Progenitor cell of endocrine pancreas (in vitro differentiated cells): ENCODE data around the gene HILPDA. TPM values are rescaled to one million over a fixed set of nuclear protein-coding genes. Genes with fewer than 3 reads are reported as not detected.

Experiments
- DNase-seq: peaks from one replicate; pipeline ENCODE4 v3.0.0; 2021; ENCODE audit warnings: low spot score; ENCODE audit not compliant: unreplicated experiment
- H3K27ac Mint-ChIP-seq: 2 replicates; pipeline ENCODE4 v1.8.0; 2021; ENCODE audit warnings: mild to moderate bottlenecking, moderate library complexity, mixed read lengths
- H3K27me3 Mint-ChIP-seq: 2 replicates; pipeline ENCODE4 v1.8.0; 2021; ENCODE audit warnings: mixed read lengths
- H3K36me3 Mint-ChIP-seq: 2 replicates; pipeline ENCODE4 v1.8.0; 2022; ENCODE audit warnings: mixed read lengths; ENCODE audit not compliant: insufficient read depth
- H3K4me1 Mint-ChIP-seq: 2 replicates; pipeline ENCODE4 v1.8.0; 2021; ENCODE audit warnings: low read depth, mixed read lengths
- H3K4me3 Mint-ChIP-seq: 2 replicates; pipeline ENCODE4 v1.8.0; 2021; ENCODE audit warnings: low read depth, mild to moderate bottlenecking, moderate library complexity, mixed read lengths
- H3K9me3 Mint-ChIP-seq: 2 replicates; pipeline ENCODE4 v1.8.0; 2021; ENCODE audit warnings: low read depth, mixed read lengths
- CTCF ChIP-seq: fragments of 200-600 bp; sonication (generic); IDR thresholded peaks from one replicate; pipeline ENCODE4 v1.5.0; 2021; ENCODE audit warnings: antibody characterized with exemption, mild to moderate bottlenecking; ENCODE audit not compliant: unreplicated experiment
- total RNA-seq: library from RNA; stranded (reverse); gene quantifications from 2 replicates; pipeline ENCODE4 v1.2.1, GENCODE V29; 2021

Gene HILPDA
- total RNA-seq, 1 donor from 2014 or later: 36.8 TPM

GRCh38 chr7:128408709-128409595 is 46.7 kb upstream of the HILPDA start:
- TF ChIP-seq CTCF: no peak
- Mint-ChIP-seq H3K9me3 (peaks cover 2% of the 10 kb centered on the region), H3K4me1 (peaks cover 13% of the 10 kb centered on the region), H3K36me3 (no peaks in the 10 kb centered on the region), H3K4me3 (peak overlapping the region; percentile 71), H3K27ac (peak overlapping the region; percentile 14), H3K27me3 (peaks cover 59% of the 10 kb centered on the region)
- DNase-seq: no peak

- Mint-ChIP-seq H3K27me3 (peaks cover 55% of the 10 kb centered on the region), H3K36me3 (no peaks in the 10 kb centered on the region)
These were observed 45.9 kb upstream of the HILPDA start, which contains the start of gene IMPDH1 for GRCh38 chr7:128409596-128410450. Gene IMPDH1, minus strand, starts transcription at chr7:128409982. Its CDS starts 81 bp downstream, at chr7:128409901.

GRCh38 chr7:128410451-128410753 is 45.3 kb upstream of the HILPDA start:
- H3K4me1 Mint-ChIP-seq: peaks cover 7% of the 10 kb centered on the region
- H3K4me3 Mint-ChIP-seq: peak overlapping the region; percentile 80
- no peaks in the 10 kb centered on the region for H3K36me3 Mint-ChIP-seq
- peaks cover 55% of the 10 kb centered on the region for H3K27me3 Mint-ChIP-seq
- no peak for TF ChIP-seq CTCF
- H3K27ac Mint-ChIP-seq: peak overlapping the region; percentile 86
- H3K9me3 Mint-ChIP-seq: peaks cover 2% of the 10 kb centered on the region
- no peak for DNase-seq

More at GRCh38 chr7:128409596-128410450, 45.9 kb upstream of the HILPDA start, which contains the start of gene IMPDH1:
- H3K4me3 Mint-ChIP-seq: peak within 1 kb of the TSS; percentile 80
- DNase-seq: peak; percentile 80
- H3K9me3 Mint-ChIP-seq: peaks cover 2% of the 10 kb centered on the region
- H3K4me1 Mint-ChIP-seq: peaks cover 8% of the 10 kb centered on the region
- peak within 1 kb of the TSS; percentile 86 for H3K27ac Mint-ChIP-seq
- TF ChIP-seq CTCF: no peak

GRCh38 chr7:128415217-128415785 is 40.4 kb upstream of the HILPDA start:
- Mint-ChIP-seq H3K36me3 (no peaks in the 10 kb centered on the region), H3K4me3 (no peak overlapping the region), H3K27ac (no peak overlapping the region), H3K9me3 (peaks cover 2% of the 10 kb centered on the region), H3K27me3 (peaks cover 48% of the 10 kb centered on the region), H3K4me1 (peaks cover 2% of the 10 kb centered on the region)
- DNase-seq: no peak
- no peak for TF ChIP-seq CTCF

GRCh38 chr7:128417071-128417470 is 38.6 kb upstream of the HILPDA start:
- Mint-ChIP-seq H3K27ac (no peak overlapping the region), H3K9me3 (peaks cover 2% of the 10 kb centered on the region), H3K4me3 (no peak overlapping the region), H3K36me3 (no peaks in the 10 kb centered on the region), H3K27me3 (peaks cover 44% of the 10 kb centered on the region), H3K4me1 (no peaks in the 10 kb centered on the region)
- DNase-seq: no peak
- TF ChIP-seq CTCF: no peak
